HG02981 (cell line): ENCODE data around the gene SCAPER.
"Not testable (repeated sequence)": the region's sequence is repeated elsewhere in the genome, so short reads cannot be mapped to it uniquely, and the experiment has no call there.

Experiments
- ATAC-seq: cut with Tn5 transposase; IDR thresholded peaks from one replicate; pipeline ENCODE4 v1.9.1; 2021; ENCODE audit warnings: mild to moderate bottlenecking, moderate library complexity; ENCODE audit not compliant: unreplicated experiment

Gene SCAPER

GRCh38 chr15:76309601-76310330 is 595.4 kb downstream of the SCAPER start:
- no peak for ATAC-seq

DNA sequence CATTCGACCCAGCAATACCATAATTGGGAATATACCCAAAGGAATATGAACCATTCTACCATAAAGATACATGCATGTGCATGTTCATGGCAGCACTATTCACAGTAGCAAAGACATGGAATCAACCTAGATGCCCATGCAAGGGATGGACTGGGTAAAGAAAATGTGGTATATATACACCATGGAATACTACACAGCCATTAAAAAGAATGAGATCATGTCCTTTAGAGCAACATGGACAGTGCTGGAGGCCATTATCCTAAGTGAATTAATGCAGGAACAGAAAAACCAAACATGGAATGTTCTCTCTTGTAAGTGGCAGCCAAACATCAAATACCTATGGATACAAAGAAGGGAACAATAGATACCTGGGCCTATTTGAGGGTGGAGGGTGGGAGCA is 601.2 kb downstream of the SCAPER start:
- ATAC-seq: no peak

DNA sequence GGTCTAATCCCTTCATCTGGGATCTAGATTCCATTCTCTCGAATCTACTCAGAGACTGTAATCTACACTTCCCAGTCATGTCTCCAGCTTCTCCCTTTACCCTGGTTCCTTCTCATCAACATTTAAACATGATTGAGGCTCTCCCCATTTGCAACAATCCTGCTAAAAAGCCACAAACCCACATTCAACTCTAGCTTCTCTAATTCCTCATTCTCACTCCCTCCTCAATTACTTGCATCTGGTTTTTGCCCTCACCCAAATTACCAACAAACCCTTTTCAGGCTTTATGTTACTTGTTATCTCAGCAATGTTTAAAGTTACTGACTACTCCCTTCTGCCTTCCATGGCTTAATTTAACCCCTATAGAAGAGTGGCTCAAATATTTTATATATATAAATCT is 605.4 kb downstream of the SCAPER start:
- ATAC-seq: no peak

- no peak for ATAC-seq
Observed at GRCh38 chr15:76298986-76299385, 606.2 kb downstream of the SCAPER start.

DNA sequence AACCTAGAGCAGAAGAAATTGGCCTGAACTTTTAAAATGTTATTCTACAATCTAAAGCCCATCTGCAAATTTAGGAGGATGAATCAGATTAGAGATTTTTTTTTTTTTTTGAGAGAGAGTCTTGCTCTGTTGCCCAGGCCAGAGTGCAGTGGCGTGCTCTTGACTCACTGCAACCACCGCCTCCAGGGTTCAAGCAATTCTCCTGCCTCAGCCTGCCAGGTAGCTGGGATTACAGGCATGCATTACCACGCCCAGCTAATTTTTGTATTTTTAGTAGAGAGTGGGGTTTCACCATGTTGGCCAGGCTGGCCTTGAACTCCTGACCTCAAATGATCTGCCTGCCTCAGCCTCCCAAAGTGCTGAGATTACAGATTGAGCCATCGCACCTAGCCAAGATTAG is 607.2 kb downstream of the SCAPER start:
- ATAC-seq: not testable (repeated sequence)
